Activated naive CD4-positive, alpha-beta T cell treated with anti-CD3 and anti-CD28 coated beads for 36 hours (primary cell): ENCODE data around the gene CYP11A1. TPM values are rescaled to one million over a fixed set of nuclear protein-coding genes. Genes with fewer than 3 reads are reported as not detected.
A peak's percentile ranks its signal among the peaks of the same experiment; 100 is the strongest.

ENCODE experiments used
- CTCF ChIA-PET: fragments of 350-600 bp; sonication (Branson Sonifier 250); formaldehyde crosslinking; loops from one replicate; lab custom pipeline; 2021; ENCODE audit warnings: antibody characterized with exemption; lab: Charles Lee
- DNase-seq: peaks from one replicate; pipeline ENCODE4 v3.0.0-alpha.2; 2020
- H3K27ac Mint-ChIP-seq: one replicate; pipeline ENCODE4 v1.8.0; 2021; ENCODE audit warnings: mild to moderate bottlenecking, mixed read lengths
- H3K27me3 Mint-ChIP-seq: one replicate; pipeline ENCODE4 v1.8.0; 2021; ENCODE audit warnings: low read depth, mixed read lengths
- H3K36me3 Mint-ChIP-seq: one replicate; pipeline ENCODE4 v1.8.0; 2021; ENCODE audit warnings: low read depth, mixed read lengths
- H3K4me1 Mint-ChIP-seq: one replicate; pipeline ENCODE4 v1.8.0; 2021; ENCODE audit warnings: low read depth, mixed read lengths
- H3K4me3 Mint-ChIP-seq: one replicate; pipeline ENCODE4 v1.8.0; 2021; ENCODE audit warnings: mild to moderate bottlenecking, moderate library complexity, mixed read lengths
- H3K9me3 Mint-ChIP-seq: one replicate; pipeline ENCODE4 v1.8.0; 2021; ENCODE audit warnings: mixed read lengths
- intact Hi-C: fragments of 100-400 bp; cut with micrococcal nuclease; formaldehyde crosslinking; loops from one replicate; pipeline ENCODE4 v1.15.1; 2023
- total RNA-seq, 2 experiments: library from RNA; stranded (reverse); gene quantifications; one replicate each; pipeline ENCODE4 v1.2.3, GENCODE V29; 2021

CYP11A1 gene
- total RNA-seq, result not detected

GRCh38 chr15:74367296-74367854 is at the start of gene CYP11A1:
CYP11A1 (minus strand) TSS chr15:74367646; CDS start chr15:74367585, 61 bp downstream.
- no peak within 1 kb of the TSS for H3K27ac Mint-ChIP-seq
- H3K27me3 Mint-ChIP-seq, result peaks cover 29% of the 10 kb centered on the region
- CTCF ChIA-PET, result no interaction called here
- H3K4me3 Mint-ChIP-seq, result peak within 1 kb of the TSS; percentile 8
- peaks cover 3% of the 10 kb centered on the region for H3K4me1 Mint-ChIP-seq
- H3K9me3 Mint-ChIP-seq, result no peaks in the 10 kb centered on the region
- no peak for DNase-seq
- intact Hi-C loops, result no loop called here
- H3K36me3 Mint-ChIP-seq, result no peaks in the 10 kb centered on the region

GRCh38 chr15:74417225-74417624 is 49.8 kb upstream of the CYP11A1 start:
- CTCF ChIA-PET, result interaction anchor here (1.0 kb wide), 1 partner anchor 35 kb away, joined by 3 read pairs; no protein-coding TSS in a partner anchor
- Mint-ChIP-seq H3K4me1 (peaks cover 40% of the 10 kb centered on the region), H3K4me3 (no peak overlapping the region)

GRCh38 chr15:74415966-74416916 is 48.8 kb upstream of the CYP11A1 start:
- Mint-ChIP-seq H3K36me3 (peaks cover 45% of the 10 kb centered on the region), H3K9me3 (no peaks in the 10 kb centered on the region), H3K4me3 (no peak overlapping the region), H3K4me1 (peaks cover 35% of the 10 kb centered on the region), H3K27ac (peak overlapping the region; percentile 70), H3K27me3 (no peaks in the 10 kb centered on the region)
- intact Hi-C loops, result no loop called here
- no peak for DNase-seq
- CTCF ChIA-PET, result no interaction called here

More at GRCh38 chr15:74417225-74417624, 49.8 kb upstream of the CYP11A1 start:
- Mint-ChIP-seq H3K27me3 (no peaks in the 10 kb centered on the region), H3K9me3 (no peaks in the 10 kb centered on the region), H3K27ac (no peak overlapping the region), H3K36me3 (peaks cover 40% of the 10 kb centered on the region)
- DNase-seq, result no peak
- intact Hi-C loops, result no loop called here

GRCh38 chr15:74414603-74415338 is 47.3 kb upstream of the CYP11A1 start:
- CTCF ChIA-PET, result no interaction called here
- Mint-ChIP-seq H3K36me3 (peaks cover 49% of the 10 kb centered on the region), H3K4me3 (no peak overlapping the region), H3K9me3 (no peaks in the 10 kb centered on the region), H3K27me3 (no peaks in the 10 kb centered on the region), H3K4me1 (peaks cover 24% of the 10 kb centered on the region), H3K27ac (no peak overlapping the region)
- no peak for DNase-seq
- intact Hi-C loops, result no loop called here

- no peaks in the 10 kb centered on the region for H3K9me3 Mint-ChIP-seq
- CTCF ChIA-PET, result no interaction called here
- no peak for DNase-seq
- H3K27ac Mint-ChIP-seq, result no peak overlapping the region
- peaks cover 24% of the 10 kb centered on the region for H3K4me1 Mint-ChIP-seq
- H3K4me3 Mint-ChIP-seq, result no peak overlapping the region
- H3K27me3 Mint-ChIP-seq, result no peaks in the 10 kb centered on the region
- intact Hi-C loops, result no loop called here
- peaks cover 49% of the 10 kb centered on the region for H3K36me3 Mint-ChIP-seq
Observed at GRCh38 chr15:74414081-74414580, 46.7 kb upstream of the CYP11A1 start.

- Mint-ChIP-seq H3K36me3 (peaks cover 47% of the 10 kb centered on the region), H3K27me3 (no peaks in the 10 kb centered on the region)
- CTCF ChIA-PET, result no interaction called here
Observed at GRCh38 chr15:74413350-74414080, 46.1 kb upstream of the CYP11A1 start.

GRCh38 chr15:74412159-74412558 is 44.7 kb upstream of the CYP11A1 start:
- Mint-ChIP-seq H3K4me1 (peaks cover 21% of the 10 kb centered on the region), H3K9me3 (no peaks in the 10 kb centered on the region), H3K27ac (no peak overlapping the region), H3K36me3 (peaks cover 40% of the 10 kb centered on the region), H3K27me3 (no peaks in the 10 kb centered on the region), H3K4me3 (no peak overlapping the region)
- CTCF ChIA-PET, result no interaction called here
- intact Hi-C loops, result no loop called here
- no peak for DNase-seq

More at GRCh38 chr15:74413350-74414080, 46.1 kb upstream of the CYP11A1 start:
- no peaks in the 10 kb centered on the region for H3K9me3 Mint-ChIP-seq
- H3K27ac Mint-ChIP-seq, result peak overlapping the region; percentile 10
- no peak for DNase-seq
- H3K4me3 Mint-ChIP-seq, result no peak overlapping the region
- intact Hi-C loops, result no loop called here
- H3K4me1 Mint-ChIP-seq, result peaks cover 24% of the 10 kb centered on the region

- Mint-ChIP-seq H3K27me3 (no peaks in the 10 kb centered on the region), H3K4me3 (no peak overlapping the region), H3K4me1 (peaks cover 17% of the 10 kb centered on the region), H3K36me3 (peaks cover 38% of the 10 kb centered on the region), H3K9me3 (no peaks in the 10 kb centered on the region), H3K27ac (no peak overlapping the region)
- intact Hi-C loops, result no loop called here
- CTCF ChIA-PET, result interaction anchor here (1.7 kb wide), 1 partner anchor 32 kb away, joined by 4 read pairs; no protein-coding TSS in a partner anchor
- DNase-seq, result no peak
Observed at GRCh38 chr15:74411686-74412085, 44.2 kb upstream of the CYP11A1 start.

- Mint-ChIP-seq H3K4me1 (peaks cover 7% of the 10 kb centered on the region), H3K4me3 (no peak overlapping the region)
- CTCF ChIA-PET, result interaction anchor here (0.7 to 1.7 kb wide), 2 partner anchors 22 to 31 kb away, joined by 3 to 4 read pairs; no protein-coding TSS in a partner anchor
Observed at GRCh38 chr15:74410502-74410901, 43.1 kb upstream of the CYP11A1 start.

GRCh38 chr15:74409225-74409624 is 41.8 kb upstream of the CYP11A1 start:
- no peak overlapping the region for H3K27ac Mint-ChIP-seq
- H3K27me3 Mint-ChIP-seq, result no peaks in the 10 kb centered on the region
- no peak for DNase-seq
- intact Hi-C loops, result no loop called here
- H3K4me3 Mint-ChIP-seq, result no peak overlapping the region
- CTCF ChIA-PET, result interaction anchor here (0.6 to 1.9 kb wide), 2 partner anchors 27 to 371 kb away, joined by 3 to 4 read pairs; no protein-coding TSS in a partner anchor
- H3K36me3 Mint-ChIP-seq, result peaks cover 22% of the 10 kb centered on the region
- no peaks in the 10 kb centered on the region for H3K9me3 Mint-ChIP-seq
- peaks cover 9% of the 10 kb centered on the region for H3K4me1 Mint-ChIP-seq

More at GRCh38 chr15:74410502-74410901, 43.1 kb upstream of the CYP11A1 start:
- intact Hi-C loops, result no loop called here
- Mint-ChIP-seq H3K27ac (no peak overlapping the region), H3K36me3 (peaks cover 30% of the 10 kb centered on the region), H3K27me3 (no peaks in the 10 kb centered on the region), H3K9me3 (no peaks in the 10 kb centered on the region)
- no peak for DNase-seq

- peaks cover 18% of the 10 kb centered on the region for H3K36me3 Mint-ChIP-seq
- intact Hi-C loops, result no loop called here
- H3K27me3 Mint-ChIP-seq, result no peaks in the 10 kb centered on the region
- H3K4me1 Mint-ChIP-seq, result peaks cover 13% of the 10 kb centered on the region
- CTCF ChIA-PET, result interaction anchor here (1.9 kb wide), 1 partner anchor 26 kb away, joined by 4 read pairs; no protein-coding TSS in a partner anchor
- H3K27ac Mint-ChIP-seq, result peak overlapping the region; percentile 57
- H3K4me3 Mint-ChIP-seq, result no peak overlapping the region
- DNase-seq, result no peak
- H3K9me3 Mint-ChIP-seq, result no peaks in the 10 kb centered on the region
Observed at GRCh38 chr15:74408815-74409214, 41.4 kb upstream of the CYP11A1 start.
